GM19193 (cell line): ENCODE measurements around the gene RPL9.

Source experiments
- POLR2A ChIP-seq: IDR thresholded peaks from 4 replicates; pipeline ENCODE4 v1.6.1; 2011; ENCODE audit not compliant: insufficient read depth, insufficient read length; ENCODE audit errors: extremely low read depth

The RPL9 gene

GRCh38 chr4:39472396-39472795 lies 13.7 kb upstream of the RPL9 start:
- TF ChIP-seq POLR2A = no peak

DNA sequence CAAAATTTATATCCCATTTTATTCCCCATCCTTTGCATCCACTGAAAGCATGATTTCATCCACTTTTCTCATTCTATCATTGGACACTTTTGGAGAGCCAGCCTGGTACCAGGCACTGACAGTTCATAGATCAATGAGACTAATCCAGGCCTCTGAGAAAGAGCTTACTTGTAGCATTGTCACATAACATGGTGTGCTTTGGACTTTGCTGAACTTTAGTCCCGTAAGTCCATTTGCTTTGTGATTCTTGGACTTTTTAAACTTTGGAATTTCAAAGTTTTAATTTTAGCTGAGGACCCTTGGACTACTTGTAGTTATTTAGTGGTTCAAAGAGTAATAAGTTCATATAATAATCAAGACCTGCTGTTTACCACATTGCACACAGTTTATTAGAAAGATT lies 11.7 kb upstream of the RPL9 start:
- TF ChIP-seq POLR2A = no peak

DNA sequence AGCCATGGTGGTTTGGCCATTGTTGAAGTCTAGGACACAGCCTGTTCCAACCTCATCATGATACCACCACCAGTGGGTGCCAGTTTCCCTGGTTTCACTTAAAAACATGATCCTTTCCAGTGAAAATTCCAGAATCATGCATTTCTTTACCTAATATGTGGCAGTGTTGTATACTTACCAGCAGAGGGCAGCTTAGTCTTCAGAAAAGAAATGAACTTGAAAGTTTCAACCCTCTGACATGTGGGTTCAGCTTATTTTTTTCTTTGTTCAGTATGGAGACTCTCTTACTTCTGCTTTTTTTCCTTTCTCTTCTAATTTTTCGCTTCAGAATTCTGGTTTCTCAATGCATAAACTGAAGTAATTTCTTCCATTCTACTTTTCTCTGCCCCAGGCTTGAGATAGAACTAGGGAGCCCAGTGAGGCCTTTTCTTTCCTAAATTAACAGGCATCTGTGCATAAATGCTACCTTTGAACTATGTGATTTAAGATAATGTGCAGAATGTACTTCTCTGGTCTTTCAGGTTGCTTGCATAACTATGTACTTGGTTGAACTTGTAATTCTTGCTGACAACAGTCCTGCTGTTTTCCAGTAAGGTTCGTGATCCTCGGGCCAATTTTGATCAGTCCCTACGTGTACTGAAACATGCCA lies 10.8 kb upstream of the RPL9 start:
- no peak for TF ChIP-seq POLR2A

DNA sequence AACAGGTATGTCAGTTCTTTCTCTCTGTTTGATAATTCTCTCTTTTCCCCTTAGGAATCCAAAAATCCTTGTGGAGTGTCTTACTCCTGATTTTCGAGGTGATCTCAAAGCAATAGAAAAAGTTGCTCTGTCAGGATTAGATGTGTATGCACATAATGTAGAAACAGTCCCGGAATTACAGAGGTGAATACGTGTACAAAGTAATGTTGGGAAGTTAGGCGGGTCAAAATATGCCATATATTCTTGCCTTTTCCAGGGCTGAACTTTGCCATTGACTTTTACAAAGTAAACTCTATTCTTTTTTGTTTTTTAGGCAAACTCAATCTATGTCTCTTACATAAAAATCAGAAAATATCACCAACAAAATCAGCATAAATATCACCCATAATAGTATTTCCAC lies 8.7 kb upstream of the RPL9 start:
- no peak for TF ChIP-seq POLR2A

- no peak for TF ChIP-seq POLR2A
These were observed 8.0 kb upstream of the RPL9 start for GRCh38 chr4:39466747-39467146.

DNA sequence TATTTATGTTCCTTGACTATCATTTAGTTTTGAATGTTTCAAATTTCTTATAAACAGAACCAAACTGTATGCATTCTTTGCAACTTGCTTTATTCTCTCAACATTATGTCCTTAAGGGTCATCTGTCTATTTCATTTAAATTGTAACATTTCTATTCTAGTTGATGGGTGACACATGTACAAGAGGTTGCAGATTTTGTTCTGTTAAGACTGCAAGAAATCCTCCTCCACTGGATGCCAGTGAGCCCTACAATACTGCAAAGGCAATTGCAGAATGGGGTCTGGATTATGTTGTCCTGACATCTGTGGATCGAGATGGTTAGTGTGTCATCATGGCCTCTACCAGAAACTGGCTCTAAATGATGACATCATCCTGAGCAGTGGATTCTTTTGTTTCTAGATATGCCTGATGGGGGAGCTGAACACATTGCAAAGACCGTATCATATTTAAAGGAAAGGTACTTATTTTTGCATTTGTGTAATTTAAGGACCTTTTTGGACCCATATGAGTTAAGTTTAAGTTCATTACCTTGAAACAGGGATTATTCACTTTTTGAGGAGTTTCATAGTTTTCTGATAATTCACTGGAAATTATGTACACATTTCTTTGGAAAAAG lies 6.3 kb upstream of the RPL9 start:
- no peak for TF ChIP-seq POLR2A

- no peak for TF ChIP-seq POLR2A
These were observed 1.6 kb downstream of the RPL9 start for GRCh38 chr4:39456946-39457763.

- TF ChIP-seq POLR2A = no peak
These were observed 3.2 kb downstream of the RPL9 start for GRCh38 chr4:39455486-39455885.

- TF ChIP-seq POLR2A = no peak
These were observed 5.0 kb downstream of the RPL9 start for GRCh38 chr4:39453738-39454137.

GRCh38 chr4:39452860-39453587 lies 5.7 kb downstream of the RPL9 start:
- TF ChIP-seq POLR2A = peak; percentile 8

DNA sequence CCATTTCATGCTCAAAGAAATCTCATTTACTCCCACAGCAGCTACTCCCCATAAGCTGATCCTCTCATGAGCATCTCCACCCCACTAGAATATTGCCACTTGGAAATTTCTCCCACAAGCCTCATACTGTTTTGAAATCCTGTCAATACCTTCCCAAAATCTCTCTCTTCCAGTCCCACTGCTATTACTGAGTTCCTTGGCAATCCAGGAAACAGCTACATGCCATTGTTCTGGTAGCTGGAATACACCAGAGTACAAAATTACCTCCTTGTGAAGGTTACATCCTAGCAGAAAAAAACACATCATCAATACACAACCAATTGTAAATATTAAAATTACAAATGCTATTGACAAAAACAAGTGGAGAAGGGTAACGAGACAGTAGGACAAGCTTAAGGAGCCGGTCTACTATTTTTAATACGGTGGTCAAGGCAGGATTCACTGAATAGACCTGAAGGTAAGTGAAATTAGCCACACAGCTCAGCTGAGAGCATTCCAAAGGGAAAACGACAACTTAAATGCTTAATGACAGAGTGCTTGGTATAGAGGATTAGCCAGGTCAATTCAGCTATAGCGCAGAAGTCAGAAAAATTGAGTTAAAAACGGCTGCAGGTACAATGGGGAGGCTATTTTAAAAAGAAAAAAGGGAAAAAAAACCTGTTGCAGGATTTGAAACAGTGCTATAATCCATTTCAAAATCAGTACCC lies 6.4 kb downstream of the RPL9 start:
- peak; percentile 23 for TF ChIP-seq POLR2A

DNA sequence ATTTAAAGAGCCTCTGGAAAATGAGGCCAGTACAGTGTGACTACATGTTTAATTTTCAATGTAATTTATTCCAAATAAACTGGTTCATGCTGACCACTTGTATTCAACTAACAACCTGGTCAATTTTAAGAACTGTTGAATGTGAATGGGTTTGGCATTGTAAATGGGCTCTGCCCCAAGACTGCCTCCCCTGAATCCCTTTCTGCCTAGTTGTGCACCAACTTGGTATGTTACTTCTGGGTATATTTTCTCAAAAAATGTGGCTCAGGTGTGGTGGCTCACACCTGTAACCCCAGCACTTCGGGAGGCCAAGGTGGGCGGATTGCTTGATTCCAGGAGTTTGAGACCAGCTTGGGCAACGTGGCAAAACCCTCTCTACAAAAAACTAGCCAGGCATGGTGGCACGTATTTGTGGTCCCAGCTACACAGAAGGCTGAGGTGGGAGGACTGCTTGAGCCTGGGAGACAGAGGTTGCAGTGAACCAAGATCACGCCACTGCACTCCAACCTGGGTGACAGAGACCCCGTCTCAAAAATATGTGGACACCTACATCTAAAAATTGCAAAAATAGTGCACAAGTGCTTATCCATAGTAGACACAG lies 7.2 kb downstream of the RPL9 start:
- TF ChIP-seq POLR2A = peak; percentile 33

DNA sequence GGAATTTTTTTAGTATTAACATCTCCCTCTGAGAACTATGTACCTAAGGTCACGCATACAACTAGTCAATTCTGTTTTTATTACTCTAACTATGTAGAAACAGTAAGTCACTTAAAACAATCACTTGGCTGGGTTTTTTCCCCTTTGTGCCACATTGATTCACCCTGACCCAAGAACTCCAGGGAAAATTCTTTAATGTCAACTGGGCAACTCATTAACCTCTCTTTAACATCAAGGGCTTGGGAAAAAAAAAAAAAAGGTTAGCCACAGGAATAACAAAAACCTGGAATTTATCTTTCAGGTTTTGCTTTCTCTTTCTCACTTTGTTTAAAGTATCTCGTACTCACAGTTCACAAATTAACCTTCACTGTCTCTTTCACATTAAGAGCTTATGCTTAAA lies 8.1 kb downstream of the RPL9 start:
- no peak for TF ChIP-seq POLR2A
